HepG2 (cell line): Measurements from ENCODE around the gene NCR3LG1. TPM values are rescaled to one million over a fixed set of nuclear protein-coding genes. Genes with fewer than 3 reads are reported as not detected.
A peak's percentile ranks its signal among the peaks of the same experiment; 100 is the strongest.

Experiments used
- ETV6 ChIP-seq: sonication (generic); formaldehyde crosslinking; conservative IDR thresholded peaks from 2 replicates; pipeline ENCODE4 v1.4.0; 2020; ENCODE audit warnings: missing genetic modification reagents
- FOXO1 ChIP-seq: sonication (generic); formaldehyde crosslinking; IDR thresholded peaks from 2 replicates; pipeline ENCODE4 v1.4.0; 2020; ENCODE audit warnings: missing genetic modification reagents
- MAFF ChIP-seq: IDR thresholded peaks from 2 replicates; pipeline ENCODE4 v1.6.1; 2011; ENCODE audit warnings: low read depth, low read length, improper control_type of control experiment
- MAZ ChIP-seq, 2 experiments: sonication (generic) in 1 of 2; formaldehyde crosslinking in 1 of 2; IDR thresholded peaks; 2 replicates each; pipeline versions ENCODE4 v1.5.0 to v1.6.1; 2012 to 2020; ENCODE audit warnings: low read depth in 2 of 2, mild to moderate bottlenecking in 2 of 2, borderline replicate concordance in 1 of 2, improper control_type of control experiment in 1 of 2, low read length in 1 of 2, missing genetic modification reagents in 1 of 2, moderate library complexity in 1 of 2
- PCBP1 ChIP-seq: fragments of 200-400 bp; formaldehyde crosslinking; IDR thresholded peaks from 2 replicates; pipeline ENCODE4 v1.6.1; 2017; ENCODE audit warnings: mild to moderate bottlenecking, low read depth, low read length, borderline replicate concordance
- PHF20 ChIP-seq: sonication (generic); formaldehyde crosslinking; IDR thresholded peaks from 2 replicates; pipeline ENCODE4 v1.5.0; 2020; ENCODE audit warnings: mild to moderate bottlenecking, missing genetic modification reagents
- RELA ChIP-seq: sonication (generic); formaldehyde crosslinking; IDR thresholded peaks from 2 replicates; pipeline ENCODE4 v1.4.0; 2020; ENCODE audit warnings: missing genetic modification reagents
- SALL1 ChIP-seq: sonication (generic); formaldehyde crosslinking; IDR thresholded peaks from 2 replicates; pipeline ENCODE4 v1.8.0; 2022; ENCODE audit warnings: mild to moderate bottlenecking, missing genetic modification reagents
- SIX1 ChIP-seq: sonication (generic); formaldehyde crosslinking; IDR thresholded peaks from 2 replicates; pipeline ENCODE4 v1.4.0; 2020; ENCODE audit warnings: missing genetic modification reagents, borderline replicate concordance
- SRF ChIP-seq: IDR thresholded peaks from 2 replicates; pipeline ENCODE4 v1.6.1; 2011; ENCODE audit warnings: mild to moderate bottlenecking, low read depth, low read length, moderate library complexity
- TAF1 ChIP-seq: sonication (generic); formaldehyde crosslinking; IDR thresholded peaks from 2 replicates; pipeline ENCODE4 v1.4.0; 2020; ENCODE audit warnings: missing genetic modification reagents
- TBX2 ChIP-seq: sonication (generic); formaldehyde crosslinking; IDR thresholded peaks from 2 replicates; pipeline ENCODE4 v1.5.0; 2020; ENCODE audit warnings: missing genetic modification reagents, mild to moderate bottlenecking, borderline replicate concordance
- TCF7L2 ChIP-seq: IDR thresholded peaks from 2 replicates; pipeline ENCODE4 v1.6.1; 2011; ENCODE audit warnings: mild to moderate bottlenecking, low read depth, low read length, moderate library complexity
- ZBTB20 ChIP-seq: sonication (generic); formaldehyde crosslinking; IDR thresholded peaks from 2 replicates; pipeline ENCODE4 v1.8.1; 2023; ENCODE audit warnings: missing genetic modification reagents, low read depth, mild to moderate bottlenecking, borderline replicate concordance
- ZBTB3 ChIP-seq: sonication (generic); formaldehyde crosslinking; IDR thresholded peaks from 2 replicates; pipeline ENCODE4 v1.4.0; 2020; ENCODE audit warnings: low read depth, mild to moderate bottlenecking, moderate library complexity, missing genetic modification reagents, borderline replicate concordance
- ZKSCAN5 ChIP-seq: sonication (generic); formaldehyde crosslinking; IDR thresholded peaks from 2 replicates; pipeline ENCODE4 v1.5.1; 2020; ENCODE audit warnings: mild to moderate bottlenecking, missing genetic modification reagents
- ZMAT3 ChIP-seq: sonication (generic); formaldehyde crosslinking; conservative IDR thresholded peaks from 2 replicates; pipeline ENCODE4 v1.7.0; 2021; ENCODE audit warnings: missing genetic modification reagents
- ZNF709 ChIP-seq: sonication (generic); formaldehyde crosslinking; IDR thresholded peaks from 2 replicates; pipeline ENCODE4 v1.5.0; 2020; ENCODE audit warnings: mild to moderate bottlenecking, missing genetic modification reagents
- polyA plus RNA-seq, 8 experiments: library from polyadenylated mRNA; depleted of rRNA in 3 of 8; stranded (reverse) in 7 of 8; unstranded in 1 of 8; fragments of >200 nt; fragmentation: Illumina TruSeq in 4 of 8; extraction: Trizol in 4 of 8; gene quantifications; 2 replicates each; pipeline versions ENCODE4 v1.2.1 to v1.2.3, GENCODE V29; 2011 to 2016; ENCODE audit warnings: low read depth in 4 of 8, missing spikeins in 1 of 8, mixed read lengths in 1 of 8; ENCODE audit not compliant: insufficient read depth in 1 of 8
- total RNA-seq, 5 experiments: library from RNA; depleted of rRNA; stranded (reverse); fragments of >200 nt; fragmentation: Illumina TruSeq; extraction: Trizol; gene quantifications; 2 replicates each; pipeline ENCODE4 v1.2.3, GENCODE V29; 2016; ENCODE audit warnings: low read depth in 1 of 5
- TF ChIP-seq, protein P1 (sequence below): IDR thresholded peaks from 2 replicates; pipeline ENCODE4 v1.6.1; 2016; ENCODE audit warnings: low read depth, borderline replicate concordance
- TF ChIP-seq, protein P2 (sequence below): sonication (generic); formaldehyde crosslinking; IDR thresholded peaks from 2 replicates; pipeline ENCODE4 v1.4.0; 2020; ENCODE audit warnings: low read depth, missing genetic modification reagents
- TF ChIP-seq, protein P3 (sequence below): sonication (generic); formaldehyde crosslinking; IDR thresholded peaks from 2 replicates; pipeline ENCODE4; 2020; ENCODE audit warnings: missing genetic modification reagents, mild to moderate bottlenecking, borderline replicate concordance

The NCR3LG1 gene
- total and polyA plus RNA-seq, 2 of the 13 experiments (the other 11 are each of a cell fraction or from before 2014, with no cell fraction given), result 16.1 to 25.1 TPM

DNA sequence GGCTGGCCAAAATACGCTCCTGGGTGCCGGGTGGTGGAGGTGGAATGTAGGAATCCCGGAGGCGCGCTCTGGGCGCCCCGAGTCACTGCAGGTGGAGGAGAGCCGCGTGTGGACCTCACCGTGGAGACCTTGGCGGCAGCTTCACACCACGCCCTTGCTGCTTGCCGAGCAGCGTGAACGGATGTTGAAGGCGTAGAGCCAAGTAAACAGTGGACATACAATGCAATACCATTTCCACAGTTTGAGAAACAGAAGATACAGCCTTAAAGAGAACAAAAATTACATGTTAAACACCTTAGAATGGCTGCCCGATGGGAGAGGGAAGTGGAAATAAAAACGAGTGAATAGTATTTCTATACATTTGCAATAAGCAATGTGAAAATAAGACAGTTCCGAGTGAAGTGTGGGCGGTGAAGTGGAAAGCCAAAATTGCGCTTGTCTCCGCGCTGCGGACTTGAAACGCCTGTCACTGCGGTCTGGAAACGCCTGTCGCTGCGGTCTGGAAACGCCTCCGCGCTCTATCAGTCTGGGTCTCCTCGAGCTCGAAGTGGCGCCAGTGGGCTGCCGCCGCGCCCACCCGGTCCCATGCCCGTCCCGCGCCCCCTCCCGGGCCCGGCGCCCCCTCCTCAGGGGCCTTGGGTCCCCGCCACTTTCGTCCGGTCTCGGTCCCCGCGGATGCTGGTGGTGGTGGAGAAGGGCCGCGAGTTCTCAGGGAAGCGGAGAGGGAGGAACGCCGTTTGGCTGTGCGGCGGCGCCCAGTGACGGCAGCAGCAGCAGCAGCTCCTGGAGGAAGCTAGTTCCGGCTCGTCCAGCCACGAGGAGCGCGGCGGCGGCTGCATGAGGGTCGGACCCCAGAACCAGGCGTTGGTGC, 1.6 kb downstream of the NCR3LG1 start (continued):
- TF ChIP-seq SALL1 (peak; percentile 96), PHF20 (CRISPR knock-in tag) (peak; percentile 79), PCBP1 (no peak), ZBTB3 (CRISPR knock-in tag) (peak; percentile 24; the same call in 1 of the 2 replicates), SIX1 (CRISPR knock-in tag) (no peak), MAFF (no peak), MAZ (IDR thresholded peaks at IDR 0.05; ENCODE audit: borderline replicate concordance, low read depth, low read length) (no peak), MAZ (CRISPR knock-in tag; IDR thresholded peaks at IDR 0.05; ENCODE audit: low read depth) (peak; percentile 85; the same call in 1 of the 2 replicates), ETV6 (CRISPR knock-in tag) (peak; percentile 77), RELA (CRISPR knock-in tag) (no peak), TAF1 (peak; percentile 83), ZBTB20 (peak; percentile 54), TCF7L2 (no peak), ZKSCAN5 (no peak), ZNF709 (CRISPR knock-in tag) (peak; percentile 14; the same call in 1 of the 2 replicates), FOXO1 (0 out of 2 replicates have a peak, but pooled peaks have one; percentile 12), ZMAT3 (CRISPR knock-in tag) (peak; percentile 92; the same call in 1 of the 2 replicates), TBX2 (CRISPR knock-in tag) (peak; percentile 92), SRF (no peak)
- TF ChIP-seq, protein P1, sequence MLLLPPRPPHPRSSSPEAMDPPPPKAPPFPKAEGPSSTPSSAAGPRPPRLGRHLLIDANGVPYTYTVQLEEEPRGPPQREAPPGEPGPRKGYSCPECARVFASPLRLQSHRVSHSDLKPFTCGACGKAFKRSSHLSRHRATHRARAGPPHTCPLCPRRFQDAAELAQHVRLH (CRISPR knock-in tag), result peak; percentile 58; the same call in 1 of the 2 replicates
- TF ChIP-seq, protein P2, sequence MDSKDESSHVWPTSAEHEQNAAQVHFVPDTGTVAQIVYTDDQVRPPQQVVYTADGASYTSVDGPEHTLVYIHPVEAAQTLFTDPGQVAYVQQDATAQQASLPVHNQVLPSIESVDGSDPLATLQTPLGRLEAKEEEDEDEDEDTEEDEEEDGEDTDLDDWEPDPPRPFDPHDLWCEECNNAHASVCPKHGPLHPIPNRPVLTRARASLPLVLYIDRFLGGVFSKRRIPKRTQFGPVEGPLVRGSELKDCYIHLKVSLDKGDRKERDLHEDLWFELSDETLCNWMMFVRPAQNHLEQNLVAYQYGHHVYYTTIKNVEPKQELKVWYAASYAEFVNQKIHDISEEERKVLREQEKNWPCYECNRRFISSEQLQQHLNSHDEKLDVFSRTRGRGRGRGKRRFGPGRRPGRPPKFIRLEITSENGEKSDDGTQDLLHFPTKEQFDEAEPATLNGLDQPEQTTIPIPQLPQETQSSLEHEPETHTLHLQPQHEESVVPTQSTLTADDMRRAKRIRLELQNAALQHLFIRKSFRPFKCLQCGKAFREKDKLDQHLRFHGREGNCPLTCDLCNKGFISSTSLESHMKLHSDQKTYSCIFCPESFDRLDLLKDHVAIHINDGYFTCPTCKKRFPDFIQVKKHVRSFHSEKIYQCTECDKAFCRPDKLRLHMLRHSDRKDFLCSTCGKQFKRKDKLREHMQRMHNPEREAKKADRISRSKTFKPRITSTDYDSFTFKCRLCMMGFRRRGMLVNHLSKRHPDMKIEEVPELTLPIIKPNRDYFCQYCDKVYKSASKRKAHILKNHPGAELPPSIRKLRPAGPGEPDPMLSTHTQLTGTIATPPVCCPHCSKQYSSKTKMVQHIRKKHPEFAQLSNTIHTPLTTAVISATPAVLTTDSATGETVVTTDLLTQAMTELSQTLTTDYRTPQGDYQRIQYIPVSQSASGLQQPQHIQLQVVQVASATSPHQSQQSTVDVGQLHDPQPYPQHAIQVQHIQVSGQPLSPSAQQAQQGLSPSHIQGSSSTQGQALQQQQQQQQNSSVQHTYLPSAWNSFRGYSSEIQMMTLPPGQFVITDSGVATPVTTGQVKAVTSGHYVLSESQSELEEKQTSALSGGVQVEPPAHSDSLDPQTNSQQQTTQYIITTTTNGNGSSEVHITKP (CRISPR knock-in tag), result no peak
- TF ChIP-seq, protein P3, sequence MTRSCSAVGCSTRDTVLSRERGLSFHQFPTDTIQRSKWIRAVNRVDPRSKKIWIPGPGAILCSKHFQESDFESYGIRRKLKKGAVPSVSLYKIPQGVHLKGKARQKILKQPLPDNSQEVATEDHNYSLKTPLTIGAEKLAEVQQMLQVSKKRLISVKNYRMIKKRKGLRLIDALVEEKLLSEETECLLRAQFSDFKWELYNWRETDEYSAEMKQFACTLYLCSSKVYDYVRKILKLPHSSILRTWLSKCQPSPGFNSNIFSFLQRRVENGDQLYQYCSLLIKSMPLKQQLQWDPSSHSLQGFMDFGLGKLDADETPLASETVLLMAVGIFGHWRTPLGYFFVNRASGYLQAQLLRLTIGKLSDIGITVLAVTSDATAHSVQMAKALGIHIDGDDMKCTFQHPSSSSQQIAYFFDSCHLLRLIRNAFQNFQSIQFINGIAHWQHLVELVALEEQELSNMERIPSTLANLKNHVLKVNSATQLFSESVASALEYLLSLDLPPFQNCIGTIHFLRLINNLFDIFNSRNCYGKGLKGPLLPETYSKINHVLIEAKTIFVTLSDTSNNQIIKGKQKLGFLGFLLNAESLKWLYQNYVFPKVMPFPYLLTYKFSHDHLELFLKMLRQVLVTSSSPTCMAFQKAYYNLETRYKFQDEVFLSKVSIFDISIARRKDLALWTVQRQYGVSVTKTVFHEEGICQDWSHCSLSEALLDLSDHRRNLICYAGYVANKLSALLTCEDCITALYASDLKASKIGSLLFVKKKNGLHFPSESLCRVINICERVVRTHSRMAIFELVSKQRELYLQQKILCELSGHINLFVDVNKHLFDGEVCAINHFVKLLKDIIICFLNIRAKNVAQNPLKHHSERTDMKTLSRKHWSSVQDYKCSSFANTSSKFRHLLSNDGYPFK, result peak; percentile 73; the same call in 1 of the 2 replicates
